Raji (cell line): ENCODE results near the gene TPRX2.
"Not testable (repeated sequence)": the region's sequence is repeated elsewhere in the genome, so short reads cannot be mapped to it uniquely, and the experiment has no call there.

Source experiments
- POLR2A ChIP-seq: IDR thresholded peaks from 2 replicates; pipeline ENCODE4 v1.6.1; 2011; ENCODE audit warnings: low read depth, low read length, control low read depth; ENCODE audit not compliant: insufficient read depth

TPRX2 gene, protein sequence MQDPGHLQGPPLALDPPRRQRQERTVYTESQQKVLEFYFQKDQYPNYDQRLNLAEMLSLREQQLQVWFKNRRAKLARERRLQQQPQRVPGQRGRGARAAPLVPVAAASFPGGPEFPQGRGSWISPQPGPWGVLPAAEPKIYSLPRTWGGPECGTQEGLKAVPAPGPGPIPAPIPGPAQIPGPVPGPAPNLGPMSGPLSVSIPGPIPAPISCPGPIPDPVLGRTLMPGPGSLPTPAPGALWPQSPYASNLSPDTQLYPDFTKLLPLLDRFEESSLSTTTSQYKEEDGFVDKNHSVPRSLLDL

DNA sequence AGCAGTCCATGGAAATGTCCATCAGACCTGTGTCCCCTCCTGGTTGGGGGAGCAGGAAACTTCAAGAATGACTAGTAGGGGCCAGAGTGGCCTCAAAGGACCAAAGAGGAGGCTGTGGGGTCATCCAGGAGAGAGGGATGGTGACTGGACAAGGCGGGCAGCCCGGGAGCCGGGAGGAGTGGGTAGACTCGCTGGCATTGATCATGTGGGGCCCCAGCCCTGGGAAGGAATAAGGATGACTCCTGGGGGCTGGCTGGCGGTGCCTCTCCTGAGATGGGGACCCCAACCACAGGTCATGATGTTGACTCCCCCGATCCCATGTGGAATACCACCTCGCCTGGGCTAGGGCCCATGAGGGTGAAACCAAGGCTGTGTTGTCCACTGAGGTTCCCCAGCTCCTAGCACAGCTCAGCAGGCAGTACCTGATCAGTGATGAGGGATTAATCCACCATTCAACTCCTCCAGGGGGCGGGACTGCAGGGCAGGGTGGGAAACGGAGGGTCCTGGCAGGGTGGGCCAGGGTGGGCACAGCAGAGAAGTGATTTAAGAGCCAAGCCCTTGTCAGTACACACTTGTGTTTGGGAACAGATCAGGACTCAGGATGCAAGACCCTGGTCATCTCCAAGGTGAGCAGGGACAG lies at the start of gene TPRX2:
Gene TPRX2, plus strand, starts transcription at position 590 of the 640 bp plus-strand sequence. Its CDS starts 12 bp downstream, at position 602.
- TF ChIP-seq POLR2A = not testable (repeated sequence)

GRCh38 chr19:47813304-47813994 lies 45.6 kb upstream of the TPRX2 start:
- no peak for TF ChIP-seq POLR2A

- no peak for TF ChIP-seq POLR2A
These were observed 45.1 kb upstream of the TPRX2 start for GRCh38 chr19:47813995-47814328.

GRCh38 chr19:47819858-47820257 lies 39.2 kb upstream of the TPRX2 start:
- no peak for TF ChIP-seq POLR2A

- no peak for TF ChIP-seq POLR2A
These were observed 38.6 kb upstream of the TPRX2 start for GRCh38 chr19:47820410-47820809.

DNA sequence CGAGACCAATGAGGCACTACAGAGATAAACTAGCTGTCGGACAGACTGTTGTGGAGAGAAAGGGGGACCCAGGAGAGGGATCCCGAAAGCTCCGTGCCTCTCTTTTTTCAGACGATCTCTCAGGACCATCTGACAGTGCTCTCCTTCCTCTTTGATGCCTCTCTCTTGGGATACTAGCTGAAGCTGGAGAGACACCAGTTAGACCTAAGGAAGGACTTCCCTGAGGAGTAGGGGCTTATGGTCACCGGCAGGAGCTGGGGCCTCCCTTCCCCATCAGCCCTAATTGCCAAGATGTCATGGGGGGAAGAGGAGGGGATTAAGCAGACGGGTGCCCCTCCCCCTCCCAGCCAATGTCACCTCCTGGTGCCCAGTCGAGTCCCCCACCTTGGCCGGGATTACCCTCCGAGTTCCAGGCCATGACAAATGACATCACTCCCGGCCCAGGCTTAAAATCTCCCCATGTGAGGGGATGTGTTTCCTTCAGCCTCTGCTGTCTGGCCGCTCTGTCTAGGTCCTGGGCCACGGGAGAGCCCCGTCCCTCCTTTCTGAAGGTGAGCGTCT lies 37.5 kb upstream of the TPRX2 start, which contains the start of gene CRX:
Gene CRX, plus strand, starts transcription at position 478 of the 561 bp plus-strand sequence. CDS start 12,507 bp downstream, outside the sequence.
- no peak for TF ChIP-seq POLR2A

DNA sequence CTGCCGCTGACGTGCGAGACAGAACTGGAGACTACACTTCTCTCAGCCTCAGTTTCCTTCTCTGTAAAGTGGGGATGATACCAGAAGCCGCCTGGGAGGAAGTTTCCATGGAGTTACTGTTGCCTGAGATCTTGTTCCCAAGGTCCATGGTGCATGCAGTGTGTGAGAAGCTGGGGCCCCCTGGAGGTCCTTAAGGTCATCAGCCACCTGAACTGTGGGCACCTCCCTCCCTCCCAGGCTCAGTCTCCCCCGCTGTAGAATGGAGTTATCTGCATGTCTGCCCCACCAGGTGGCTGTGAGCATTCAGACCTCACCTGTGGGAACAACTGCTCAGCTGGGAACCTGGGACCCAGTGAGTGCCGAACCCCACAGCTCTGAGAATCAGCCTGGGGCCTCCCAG lies 34.6 kb upstream of the TPRX2 start:
- TF ChIP-seq POLR2A = no peak

- no peak for TF ChIP-seq POLR2A
These were observed 32.2 kb upstream of the TPRX2 start for GRCh38 chr19:47826800-47827199.

GRCh38 chr19:47832723-47833122 lies 26.3 kb upstream of the TPRX2 start:
- TF ChIP-seq POLR2A = no peak

DNA sequence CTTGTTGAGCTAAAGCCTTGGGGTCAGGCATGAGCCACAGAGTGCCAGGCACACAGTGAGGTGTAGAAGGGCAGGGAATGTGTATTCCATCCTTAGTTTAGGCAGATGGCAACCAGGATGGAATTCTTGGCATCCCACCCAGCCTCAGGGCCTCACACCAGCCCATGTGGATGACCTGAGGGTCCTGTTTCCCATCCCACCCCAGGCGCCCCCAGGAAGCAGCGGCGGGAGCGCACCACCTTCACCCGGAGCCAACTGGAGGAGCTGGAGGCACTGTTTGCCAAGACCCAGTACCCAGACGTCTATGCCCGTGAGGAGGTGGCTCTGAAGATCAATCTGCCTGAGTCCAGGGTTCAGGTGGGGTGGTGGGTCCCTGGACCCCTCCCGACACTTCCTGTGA lies 23.0 kb upstream of the TPRX2 start:
- TF ChIP-seq POLR2A = no peak

DNA sequence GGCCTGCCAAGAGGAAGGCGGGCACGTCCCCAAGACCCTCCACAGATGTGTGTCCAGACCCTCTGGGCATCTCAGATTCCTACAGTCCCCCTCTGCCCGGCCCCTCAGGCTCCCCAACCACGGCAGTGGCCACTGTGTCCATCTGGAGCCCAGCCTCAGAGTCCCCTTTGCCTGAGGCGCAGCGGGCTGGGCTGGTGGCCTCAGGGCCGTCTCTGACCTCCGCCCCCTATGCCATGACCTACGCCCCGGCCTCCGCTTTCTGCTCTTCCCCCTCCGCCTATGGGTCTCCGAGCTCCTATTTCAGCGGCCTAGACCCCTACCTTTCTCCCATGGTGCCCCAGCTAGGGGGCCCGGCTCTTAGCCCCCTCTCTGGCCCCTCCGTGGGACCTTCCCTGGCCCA lies 19.6 kb upstream of the TPRX2 start:
- no peak for TF ChIP-seq POLR2A

DNA sequence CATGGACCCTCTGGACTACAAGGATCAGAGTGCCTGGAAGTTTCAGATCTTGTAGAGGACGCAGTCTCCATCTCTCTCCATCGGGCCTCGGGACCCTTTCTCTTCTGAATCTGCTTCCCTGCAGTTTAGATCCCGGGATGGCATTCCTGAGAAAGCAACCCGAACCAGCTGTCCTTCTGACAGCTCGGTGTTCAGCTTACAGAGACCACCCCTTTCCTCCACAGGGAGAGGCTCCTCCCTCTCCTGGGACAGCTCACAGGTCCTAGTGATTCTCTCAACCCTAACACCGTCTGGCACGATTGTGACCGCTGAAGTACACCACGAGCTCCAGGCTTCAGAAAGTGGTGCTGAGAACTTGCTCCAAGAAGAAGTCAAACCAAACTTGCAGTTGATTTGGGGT lies 19.1 kb upstream of the TPRX2 start:
- no peak for TF ChIP-seq POLR2A

DNA sequence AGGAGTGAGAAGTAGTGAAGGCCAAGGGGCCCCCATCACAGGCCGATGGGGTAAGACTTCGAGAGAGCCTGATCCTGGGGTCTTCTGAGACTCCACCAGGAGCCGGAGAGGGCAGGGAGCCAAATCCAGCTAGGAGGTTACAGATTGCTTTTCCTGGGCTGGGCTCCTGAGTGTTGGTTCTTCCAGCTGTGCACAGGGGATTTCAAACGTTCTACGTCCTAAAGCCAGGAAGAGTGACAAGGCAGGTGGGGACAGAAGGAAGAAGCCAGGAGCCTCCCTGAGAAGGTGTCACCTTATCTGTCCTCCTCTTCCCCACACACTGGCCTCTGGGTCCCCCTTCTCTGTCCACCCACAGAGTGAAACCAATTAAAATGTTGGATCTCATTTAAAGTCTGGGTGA lies 16.1 kb upstream of the TPRX2 start:
- TF ChIP-seq POLR2A = no peak

- TF ChIP-seq POLR2A = no peak
These were observed 10.6 kb upstream of the TPRX2 start for GRCh38 chr19:47848425-47848822.

GRCh38 chr19:47848823-47849473 lies 10.1 kb upstream of the TPRX2 start:
- TF ChIP-seq POLR2A = no peak

GRCh38 chr19:47853003-47853402 lies 6.0 kb upstream of the TPRX2 start:
- TF ChIP-seq POLR2A = no peak

DNA sequence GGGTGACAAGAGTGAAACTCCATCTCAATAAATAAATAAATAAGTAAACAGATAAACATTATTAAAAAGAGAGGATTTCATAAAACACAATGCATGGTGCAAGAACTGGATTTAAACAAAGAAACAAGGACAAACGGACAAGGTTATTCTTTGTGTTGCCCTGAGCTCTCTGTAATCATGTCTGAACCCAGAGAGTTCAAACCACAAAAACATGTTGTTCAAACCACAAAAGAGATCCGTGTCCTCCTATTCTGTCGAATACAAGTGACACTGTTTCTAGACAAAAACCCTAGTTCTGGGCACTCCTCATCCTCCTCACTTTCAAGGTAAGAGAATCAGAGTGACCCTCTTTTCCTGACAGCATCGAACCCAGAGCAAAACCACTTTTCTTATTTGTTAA lies 4.6 kb upstream of the TPRX2 start:
- no peak for TF ChIP-seq POLR2A
